ENCODE measurements around the gene FEV.

The FEV gene

DNA sequence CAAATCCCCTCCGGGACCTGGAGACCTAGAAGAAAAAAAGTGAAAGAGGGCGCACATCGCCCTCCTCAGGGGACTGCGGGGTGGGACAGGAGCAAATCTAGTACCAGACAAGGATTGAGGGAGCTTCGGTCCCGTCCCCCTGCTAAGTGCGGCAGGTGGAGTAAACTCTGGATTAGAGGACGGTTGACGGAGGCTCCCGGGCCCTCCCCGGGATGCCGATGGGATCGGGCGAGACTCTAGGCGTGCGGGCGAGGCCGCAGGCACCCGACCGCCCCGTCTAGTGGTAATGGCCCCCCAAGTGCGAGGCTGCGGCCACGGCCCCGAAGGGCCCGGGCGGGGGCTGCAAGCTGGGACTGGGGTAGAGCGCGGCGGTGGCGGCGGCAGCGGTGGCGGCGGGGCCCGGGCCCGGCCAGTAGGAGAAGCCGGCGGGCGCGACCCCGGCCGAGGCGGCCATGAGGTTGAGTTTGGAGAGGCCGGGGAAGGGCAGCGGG lies 3.5 kb downstream of the FEV start:
- Histone ChIP-seq H2AFZ (ENCODE audit: low read depth, low read length) (no peak overlapping the region), H3K4me3 (ENCODE audit: low read depth in 1 of 2, low read length in 2 of 2) (no peak overlapping the region)

DNA sequence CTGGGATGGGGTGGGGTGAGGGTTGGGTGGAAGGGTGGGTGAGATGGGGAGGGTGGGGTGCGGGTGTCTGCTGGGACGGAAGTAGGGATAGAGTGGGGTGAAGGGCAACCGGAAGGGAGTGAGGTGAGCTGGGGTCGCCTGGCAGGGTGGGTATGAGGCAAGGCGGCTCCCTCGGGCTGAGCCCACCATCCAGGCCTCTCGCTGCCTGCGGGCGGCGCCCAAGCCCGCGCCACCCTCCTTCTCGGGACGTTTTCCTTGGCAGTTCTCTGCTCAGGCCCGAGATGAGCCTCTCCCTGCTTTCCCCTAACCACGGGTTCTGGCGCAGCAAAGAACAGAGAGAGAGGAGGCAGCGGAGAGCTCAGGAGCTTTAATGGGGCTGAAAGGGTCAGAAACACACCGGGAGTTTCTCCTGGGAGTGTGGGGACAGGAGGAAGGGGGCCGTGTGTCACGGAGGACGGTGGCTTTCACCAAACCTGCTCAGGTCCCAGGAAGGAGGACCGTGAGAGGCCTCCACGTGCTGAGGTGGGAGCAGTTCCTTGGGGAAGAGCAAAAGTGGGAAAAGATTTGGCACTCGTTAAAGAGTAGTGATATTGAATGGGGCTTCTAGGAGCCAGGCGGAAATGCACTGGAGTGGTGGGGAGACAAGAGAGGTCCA lies 4.1 kb downstream of the FEV start:
- TF ChIP-seq, protein P1, sequence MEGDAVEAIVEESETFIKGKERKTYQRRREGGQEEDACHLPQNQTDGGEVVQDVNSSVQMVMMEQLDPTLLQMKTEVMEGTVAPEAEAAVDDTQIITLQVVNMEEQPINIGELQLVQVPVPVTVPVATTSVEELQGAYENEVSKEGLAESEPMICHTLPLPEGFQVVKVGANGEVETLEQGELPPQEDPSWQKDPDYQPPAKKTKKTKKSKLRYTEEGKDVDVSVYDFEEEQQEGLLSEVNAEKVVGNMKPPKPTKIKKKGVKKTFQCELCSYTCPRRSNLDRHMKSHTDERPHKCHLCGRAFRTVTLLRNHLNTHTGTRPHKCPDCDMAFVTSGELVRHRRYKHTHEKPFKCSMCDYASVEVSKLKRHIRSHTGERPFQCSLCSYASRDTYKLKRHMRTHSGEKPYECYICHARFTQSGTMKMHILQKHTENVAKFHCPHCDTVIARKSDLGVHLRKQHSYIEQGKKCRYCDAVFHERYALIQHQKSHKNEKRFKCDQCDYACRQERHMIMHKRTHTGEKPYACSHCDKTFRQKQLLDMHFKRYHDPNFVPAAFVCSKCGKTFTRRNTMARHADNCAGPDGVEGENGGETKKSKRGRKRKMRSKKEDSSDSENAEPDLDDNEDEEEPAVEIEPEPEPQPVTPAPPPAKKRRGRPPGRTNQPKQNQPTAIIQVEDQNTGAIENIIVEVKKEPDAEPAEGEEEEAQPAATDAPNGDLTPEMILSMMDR (IDR thresholded peaks at IDR 0.05; ENCODE audit: borderline replicate concordance, extremely low read depth, low read length, poor library complexity, severe bottlenecking), result no peak
- TF ChIP-seq EZH2 (IDR thresholded peaks at IDR 0.05; ENCODE audit: borderline replicate concordance, low read depth, low read length, severe bottlenecking), result no peak
- Histone ChIP-seq H3K9me3 (ENCODE audit: insufficient read depth, low read length, severe bottlenecking) (no peaks in the 10 kb centered on the region), H3K79me2 (ENCODE audit: insufficient read depth, low read length) (no peaks in the 10 kb centered on the region), H4K20me1 (ENCODE audit: insufficient read depth, low read length) (peaks cover 18% of the 10 kb centered on the region), H3K4me2 (ENCODE audit: insufficient read depth, low read length) (no peak overlapping the region), H3K9ac (ENCODE audit: low read depth, low read length) (no peak overlapping the region), H3K4me3 (ENCODE audit: low read depth in 1 of 2, low read length in 2 of 2) (no peak overlapping the region), H3K27ac (ENCODE audit: low read length) (no peak overlapping the region), H3K27me3 (ENCODE audit: insufficient read depth, low read length, poor library complexity) (peaks cover 33% of the 10 kb centered on the region), H3K4me1 (ENCODE audit: insufficient read depth, low read length) (peaks cover 8% of the 10 kb centered on the region), H2AFZ (ENCODE audit: low read depth, low read length) (no peak overlapping the region), H3K36me3 (ENCODE audit: insufficient read depth, low read length) (no peaks in the 10 kb centered on the region)
- ATAC-seq (ENCODE audit: insufficient read depth, low read depth) (no peak), DNase-seq (no peak)

More for the DNA sequence above, 3.5 kb downstream of the FEV start:
- Histone ChIP-seq H3K9me3 (ENCODE audit: insufficient read depth, low read length, severe bottlenecking) (no peaks in the 10 kb centered on the region), H3K9ac (ENCODE audit: low read depth, low read length) (no peak overlapping the region), H3K79me2 (ENCODE audit: insufficient read depth, low read length) (no peaks in the 10 kb centered on the region), H3K4me2 (ENCODE audit: insufficient read depth, low read length) (no peak overlapping the region), H3K27ac (ENCODE audit: low read length) (no peak overlapping the region), H3K4me1 (ENCODE audit: insufficient read depth, low read length) (peaks cover 8% of the 10 kb centered on the region), H3K36me3 (ENCODE audit: insufficient read depth, low read length) (no peaks in the 10 kb centered on the region), H4K20me1 (ENCODE audit: insufficient read depth, low read length) (peaks cover 20% of the 10 kb centered on the region), H3K27me3 (ENCODE audit: insufficient read depth, low read length, poor library complexity) (peaks cover 38% of the 10 kb centered on the region)
- TF ChIP-seq EZH2 (IDR thresholded peaks at IDR 0.05; ENCODE audit: borderline replicate concordance, low read depth, low read length, severe bottlenecking), result no peak
- TF ChIP-seq, protein P1 (IDR thresholded peaks at IDR 0.05; ENCODE audit: borderline replicate concordance, extremely low read depth, low read length, poor library complexity, severe bottlenecking), result peak; percentile 10
- DNase-seq (no peak), ATAC-seq (ENCODE audit: insufficient read depth, low read depth) (no peak)

DNA sequence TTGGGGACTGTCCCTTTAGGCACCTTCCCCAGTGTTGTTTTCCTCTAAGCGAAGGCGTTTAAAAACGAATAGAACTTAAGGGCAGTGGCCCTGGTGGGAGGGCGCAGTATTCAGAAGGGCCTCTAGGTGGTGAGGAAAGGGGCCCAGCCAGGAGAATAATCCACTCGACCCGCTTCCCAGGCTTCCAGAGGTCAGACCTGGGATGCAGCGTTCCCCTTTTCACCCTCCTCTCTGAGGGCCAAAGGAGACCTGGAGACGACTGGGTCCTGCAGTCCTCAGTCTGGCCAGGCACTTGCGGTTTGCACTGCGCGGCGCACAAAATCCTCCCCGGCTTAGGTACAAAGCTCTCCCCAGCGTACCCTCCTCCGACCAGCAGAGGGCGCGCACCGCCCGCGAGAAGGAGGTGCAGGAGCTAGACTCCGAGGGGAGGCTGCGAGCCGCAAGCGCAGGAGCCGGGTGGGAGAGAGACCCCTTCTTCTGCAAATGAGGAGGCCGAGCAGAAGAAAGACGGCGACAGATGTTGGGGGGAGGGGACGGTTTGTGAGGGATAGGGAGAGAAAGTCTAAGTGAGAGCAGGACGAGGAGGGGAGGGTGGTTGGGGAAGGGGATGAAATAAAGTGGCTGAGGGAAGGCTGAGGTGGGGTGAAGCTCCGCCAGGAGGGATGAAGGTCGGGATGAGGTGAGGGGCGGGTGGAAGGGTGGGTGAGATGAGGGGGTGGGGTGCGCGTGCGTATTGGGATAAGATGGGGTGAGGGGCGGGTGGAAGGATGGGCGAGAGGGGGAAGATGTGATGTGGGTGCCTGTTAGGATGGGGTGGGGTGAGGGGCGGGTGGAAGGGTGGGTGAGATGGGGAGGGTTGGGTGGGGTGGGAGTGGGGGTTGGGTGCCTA lies 4.9 kb downstream of the FEV start:
- TF ChIP-seq, protein P1 (IDR thresholded peaks at IDR 0.05; ENCODE audit: borderline replicate concordance, extremely low read depth, low read length, poor library complexity, severe bottlenecking), result peak; percentile 94
- no peak for TF ChIP-seq EZH2 (IDR thresholded peaks at IDR 0.05; ENCODE audit: borderline replicate concordance, low read depth, low read length, severe bottlenecking)
- peak; percentile 82 for DNase-seq
- peaks cover 14% of the 10 kb centered on the region for H4K20me1 ChIP-seq (ENCODE audit: insufficient read depth, low read length)
- peaks cover 8% of the 10 kb centered on the region for H3K4me1 ChIP-seq (ENCODE audit: insufficient read depth, low read length)
- peak overlapping the region; percentile 72 for H2AFZ ChIP-seq (ENCODE audit: low read depth, low read length)
- H3K4me3 ChIP-seq (ENCODE audit: low read depth in 1 of 2, low read length in 2 of 2), result peak overlapping the region in 1 of 2 experiments; percentile 48; a peak in 1 of 4 replicates
- no peaks in the 10 kb centered on the region for H3K79me2 ChIP-seq (ENCODE audit: insufficient read depth, low read length)
- H3K27ac ChIP-seq (ENCODE audit: low read length), result no peak overlapping the region
- H3K9ac ChIP-seq (ENCODE audit: low read depth, low read length), result no peak overlapping the region
- H3K9me3 ChIP-seq (ENCODE audit: insufficient read depth, low read length, severe bottlenecking), result no peaks in the 10 kb centered on the region
- H3K27me3 ChIP-seq (ENCODE audit: insufficient read depth, low read length, poor library complexity), result peaks cover 25% of the 10 kb centered on the region
- peak overlapping the region; percentile 77 for H3K4me2 ChIP-seq (ENCODE audit: insufficient read depth, low read length)
- ATAC-seq (ENCODE audit: insufficient read depth, low read depth), result peak; percentile 98
- no peaks in the 10 kb centered on the region for H3K36me3 ChIP-seq (ENCODE audit: insufficient read depth, low read length)

Data from DND-41 (cell line).